ENCODE results near the gene SPECC1. TPM values are rescaled to one million over a fixed set of nuclear protein-coding genes. Genes with fewer than 3 reads are reported as not detected.

SPECC1 gene
- total and polyA plus RNA-seq, 2 experiments from 2014 or later: 1.3 to 1.5 TPM

DNA sequence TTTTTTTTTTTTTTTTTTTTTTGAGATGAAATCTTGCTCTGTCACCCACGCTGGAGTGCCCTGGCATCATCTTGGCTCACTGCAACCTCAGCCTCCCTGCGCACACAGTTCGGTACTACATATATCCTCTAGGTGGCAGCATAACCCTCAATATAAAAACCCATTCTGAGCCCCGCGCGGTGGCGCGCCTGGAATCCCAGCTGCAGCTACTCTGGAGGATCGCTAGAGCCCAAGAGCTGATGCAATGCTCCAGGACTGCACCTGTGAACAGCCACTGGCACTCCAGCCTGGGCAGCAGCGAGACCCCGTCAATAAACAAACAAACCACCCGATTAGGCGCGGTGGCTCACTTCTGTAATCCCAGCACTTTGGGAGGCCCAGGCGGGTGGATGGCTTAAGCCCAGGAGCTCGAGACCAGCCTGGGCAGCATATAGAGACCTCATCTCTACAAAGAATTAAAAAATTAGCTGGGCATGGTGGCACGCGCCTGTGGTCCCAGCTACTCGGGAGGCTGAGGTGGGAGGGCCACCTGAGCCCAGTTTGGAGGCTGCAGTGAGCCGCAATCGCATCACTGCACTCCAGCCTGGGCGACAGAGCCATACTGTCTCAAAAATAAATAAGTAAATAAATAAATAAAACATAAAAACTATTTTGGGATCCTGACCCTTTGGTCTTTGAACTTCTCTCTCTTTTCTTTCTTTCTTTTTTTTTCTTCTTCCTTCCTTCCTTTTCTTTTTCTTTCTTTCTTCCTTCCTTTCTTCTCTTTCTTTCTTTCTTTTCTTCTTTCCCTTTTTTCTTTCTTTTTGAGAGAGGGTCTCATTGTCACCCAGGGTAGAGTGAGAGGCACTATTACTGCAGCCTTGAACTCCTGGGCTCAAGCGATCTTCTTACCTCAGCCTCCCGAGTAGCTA is 16.1 kb upstream of the SPECC1 start:
- H3K9me2 ChIP-seq (ENCODE audit: insufficient read depth): no peaks in the 10 kb centered on the region
- H3K4me2 ChIP-seq (ENCODE audit: unreplicated experiment): no peak overlapping the region
- H3K27ac ChIP-seq: no peak overlapping the region
- H3F3A ChIP-seq (ENCODE audit: insufficient read depth): no peaks in the 10 kb centered on the region
- TF ChIP-seq EZH2 (IDR thresholded peaks at IDR 0.05; ENCODE audit: insufficient read depth, poor library complexity, severe bottlenecking) (no peak), EZH2phosphoT487 (IDR thresholded peaks at IDR 0.05; ENCODE audit: insufficient read depth, low read depth) (no peak)
- no peak overlapping the region for H3K9ac ChIP-seq
- peak; percentile 93 for DNase-seq
- H3K79me2 ChIP-seq (ENCODE audit: insufficient read depth): no peaks in the 10 kb centered on the region
- no peaks in the 10 kb centered on the region for H3K4me1 ChIP-seq (ENCODE audit: insufficient read depth)
- WGBS, 2 experiments (ENCODE audit: low coverage in 1 of 2, low lambda C conversion rate in 2 of 2, missing lambda C conversion rate in 2 of 2): 19% methylated on average over 24 of the region's 24 CpGs
- H3K27me3 ChIP-seq (replicated peaks; ENCODE audit: insufficient read depth): peaks cover 16% of the 10 kb centered on the region
- H3K4me3 ChIP-seq: no peak overlapping the region
- no peaks in the 10 kb centered on the region for H4K20me1 ChIP-seq (ENCODE audit: insufficient read depth)
- H3K9me3 ChIP-seq (ENCODE audit: low read depth): no peaks in the 10 kb centered on the region
- no peak overlapping the region for H2AFZ ChIP-seq
- in situ Hi-C loops (cut with MboI): loop anchor here (5.0 to 25.0 kb wide), 3 partner anchors 119 to 322 kb away; no protein-coding TSS in a partner anchor
- H3K36me3 ChIP-seq (ENCODE audit: low read depth): no peaks in the 10 kb centered on the region

DNA sequence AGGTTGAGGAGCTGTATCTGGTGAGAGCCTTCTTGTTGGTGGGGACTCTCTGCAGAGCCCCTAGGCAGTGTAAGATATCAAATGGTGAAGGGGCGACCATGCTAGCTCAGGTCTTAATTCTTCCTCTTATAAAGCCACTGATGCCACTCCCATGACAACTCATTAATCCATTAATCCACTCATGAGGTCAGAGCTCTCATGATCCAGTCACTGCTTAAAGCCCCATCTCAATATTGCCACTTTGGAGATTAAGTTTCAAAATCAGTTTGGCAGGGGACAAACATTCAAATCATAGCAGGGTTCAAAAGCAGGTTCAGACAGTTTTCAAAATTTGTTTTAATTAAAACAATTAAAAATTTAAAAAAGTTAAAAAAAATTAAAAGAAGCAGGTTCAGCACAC is 13.1 kb upstream of the SPECC1 start:
- peaks cover 11% of the 10 kb centered on the region for H3K27me3 ChIP-seq (replicated peaks; ENCODE audit: insufficient read depth)
- H3K9me3 ChIP-seq (ENCODE audit: low read depth): no peaks in the 10 kb centered on the region
- in situ Hi-C loops (cut with MboI): loop anchor here (10.0 to 25.0 kb wide), 2 partner anchors 216 to 319 kb away; no protein-coding TSS in a partner anchor
- no peaks in the 10 kb centered on the region for H3K79me2 ChIP-seq (ENCODE audit: insufficient read depth)
- no peak overlapping the region for H3K4me2 ChIP-seq (ENCODE audit: unreplicated experiment)
- H3K27ac ChIP-seq: no peak overlapping the region
- no peak for DNase-seq
- no peak overlapping the region for H3K4me3 ChIP-seq
- no peaks in the 10 kb centered on the region for H3K4me1 ChIP-seq (ENCODE audit: insufficient read depth)
- no peak overlapping the region for H2AFZ ChIP-seq
- H3K9ac ChIP-seq: no peak overlapping the region
- WGBS, 2 experiments (ENCODE audit: low coverage in 1 of 2, low lambda C conversion rate in 2 of 2, missing lambda C conversion rate in 2 of 2): 19 to 28% methylated on average over 1 of the region's 1 CpG
- TF ChIP-seq EZH2phosphoT487 (IDR thresholded peaks at IDR 0.05; ENCODE audit: insufficient read depth, low read depth) (no peak), EZH2 (IDR thresholded peaks at IDR 0.05; ENCODE audit: insufficient read depth, poor library complexity, severe bottlenecking) (no peak)
- H3K36me3 ChIP-seq (ENCODE audit: low read depth): no peaks in the 10 kb centered on the region
- no peaks in the 10 kb centered on the region for H3F3A ChIP-seq (ENCODE audit: insufficient read depth)
- H3K9me2 ChIP-seq (ENCODE audit: insufficient read depth): no peaks in the 10 kb centered on the region
- H4K20me1 ChIP-seq (ENCODE audit: insufficient read depth): no peaks in the 10 kb centered on the region

DNA sequence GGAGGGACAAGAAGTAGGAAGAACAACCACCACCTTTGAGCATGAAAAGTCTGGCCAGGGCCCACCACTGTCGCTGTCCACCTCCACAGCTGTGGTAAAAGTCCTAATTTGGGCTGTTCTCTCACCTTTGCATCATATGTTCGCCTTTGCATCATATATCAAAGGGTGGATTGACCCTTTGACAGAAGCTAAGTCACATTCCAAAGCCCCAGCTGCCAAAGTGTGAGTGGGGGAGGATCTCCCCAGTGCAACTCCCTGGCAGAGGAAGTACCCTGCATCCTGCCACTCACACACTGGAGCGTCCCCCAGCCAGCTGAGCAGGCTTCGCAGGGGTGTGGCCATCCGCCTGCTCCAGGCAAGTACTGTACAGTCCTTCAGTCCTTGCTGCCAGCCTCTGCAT is 12.7 kb upstream of the SPECC1 start:
- no peak for DNase-seq
- H2AFZ ChIP-seq: no peak overlapping the region
- no peaks in the 10 kb centered on the region for H3K36me3 ChIP-seq (ENCODE audit: low read depth)
- H3K4me3 ChIP-seq: no peak overlapping the region
- H3K79me2 ChIP-seq (ENCODE audit: insufficient read depth): no peaks in the 10 kb centered on the region
- in situ Hi-C loops (cut with MboI): loop anchor here (10.0 to 25.0 kb wide), 2 partner anchors 216 to 318 kb away; no protein-coding TSS in a partner anchor
- no peak overlapping the region for H3K27ac ChIP-seq
- no peaks in the 10 kb centered on the region for H3F3A ChIP-seq (ENCODE audit: insufficient read depth)
- 26 to 39% methylated on average over 5 of the region's 5 CpGs for WGBS, 2 experiments (ENCODE audit: low coverage in 1 of 2, low lambda C conversion rate in 2 of 2, missing lambda C conversion rate in 2 of 2)
- TF ChIP-seq EZH2 (IDR thresholded peaks at IDR 0.05; ENCODE audit: insufficient read depth, poor library complexity, severe bottlenecking) (no peak), EZH2phosphoT487 (IDR thresholded peaks at IDR 0.05; ENCODE audit: insufficient read depth, low read depth) (no peak)
- H3K9me2 ChIP-seq (ENCODE audit: insufficient read depth): no peaks in the 10 kb centered on the region
- H4K20me1 ChIP-seq (ENCODE audit: insufficient read depth): no peaks in the 10 kb centered on the region
- H3K9ac ChIP-seq: no peak overlapping the region
- no peaks in the 10 kb centered on the region for H3K9me3 ChIP-seq (ENCODE audit: low read depth)
- no peak overlapping the region for H3K4me2 ChIP-seq (ENCODE audit: unreplicated experiment)
- no peaks in the 10 kb centered on the region for H3K4me1 ChIP-seq (ENCODE audit: insufficient read depth)
- H3K27me3 ChIP-seq (replicated peaks; ENCODE audit: insufficient read depth): peaks cover 11% of the 10 kb centered on the region

DNA sequence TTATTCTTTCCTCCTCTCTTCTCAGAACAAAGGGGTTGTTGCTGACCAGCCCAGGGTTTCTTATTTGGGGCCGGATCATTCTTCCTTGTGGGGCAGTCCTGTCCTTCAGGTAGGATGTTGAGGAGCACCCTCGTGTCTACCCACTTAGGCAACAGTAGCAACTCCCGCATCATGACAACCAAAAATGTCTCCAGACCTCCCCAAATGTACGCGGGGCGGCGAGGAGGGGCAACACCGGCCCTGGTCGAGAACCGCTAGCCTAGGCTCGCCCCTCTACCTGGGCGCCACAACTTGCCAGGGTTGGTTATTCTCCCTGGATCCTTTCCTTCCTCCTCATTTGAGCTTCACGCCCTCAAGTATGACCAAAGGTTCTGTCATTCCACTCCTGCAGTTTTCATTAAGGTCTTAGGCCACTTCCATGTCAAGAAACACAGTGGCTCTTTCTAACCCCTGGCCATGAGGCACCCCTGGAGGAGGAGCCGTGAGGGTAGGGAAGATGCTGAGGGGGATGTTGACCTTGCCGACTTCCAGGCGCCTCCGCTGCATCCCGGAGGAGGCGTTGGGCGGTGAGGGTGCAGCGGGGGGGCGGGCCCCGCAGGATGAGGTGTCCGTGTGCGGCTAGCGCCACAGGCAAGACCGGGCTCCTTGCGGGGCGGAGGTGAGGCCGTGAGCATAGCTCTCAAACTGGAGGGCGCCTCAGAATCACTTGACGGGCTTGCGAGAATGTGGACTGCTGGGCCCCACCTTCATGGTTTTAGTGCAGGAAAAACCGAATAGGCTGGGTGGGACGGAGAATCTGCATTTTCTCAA is 712 bp upstream of the SPECC1 start:
- 25 to 31% methylated on average over 26 to 35 of the region's 35 CpGs for WGBS, 2 experiments (ENCODE audit: low coverage in 1 of 2, low lambda C conversion rate in 2 of 2, missing lambda C conversion rate in 2 of 2)
- H3K9me3 ChIP-seq (ENCODE audit: low read depth): no peaks in the 10 kb centered on the region
- peak overlapping the region; percentile 77 for H3K4me2 ChIP-seq (ENCODE audit: unreplicated experiment)
- H3K4me1 ChIP-seq (ENCODE audit: insufficient read depth): no peaks in the 10 kb centered on the region
- peaks cover 58% of the 10 kb centered on the region for H3K27me3 ChIP-seq (replicated peaks; ENCODE audit: insufficient read depth)
- no peaks in the 10 kb centered on the region for H3K9me2 ChIP-seq (ENCODE audit: insufficient read depth)
- H3F3A ChIP-seq (ENCODE audit: insufficient read depth): peaks cover 6% of the 10 kb centered on the region; the same call in 1 of the 2 replicates
- no peak overlapping the region for H3K27ac ChIP-seq
- H3K9ac ChIP-seq: no peak overlapping the region
- peak; percentile 49 for DNase-seq
- H2AFZ ChIP-seq: peak overlapping the region; percentile 95
- H3K36me3 ChIP-seq (ENCODE audit: low read depth): no peaks in the 10 kb centered on the region
- no peak for TF ChIP-seq EZH2 (IDR thresholded peaks at IDR 0.05; ENCODE audit: insufficient read depth, poor library complexity, severe bottlenecking)
- TF ChIP-seq EZH2phosphoT487 (IDR thresholded peaks at IDR 0.05; ENCODE audit: insufficient read depth, low read depth): no peak
- in situ Hi-C loops (cut with MboI): no loop called here
- no peaks in the 10 kb centered on the region for H4K20me1 ChIP-seq (ENCODE audit: insufficient read depth)
- H3K4me3 ChIP-seq: peak overlapping the region; percentile 79
- no peaks in the 10 kb centered on the region for H3K79me2 ChIP-seq (ENCODE audit: insufficient read depth)

Measured in GM23248 (cell line).